ENCODE measurements around the gene KISS1R.
"Not testable (repeated sequence)": the region's sequence is repeated elsewhere in the genome, so short reads cannot be mapped to it uniquely, and the experiment has no call there.

The KISS1R gene

GRCh38 chr19:889662-890295 lies 27.4 kb upstream of the KISS1R start:
- Mint-ChIP-seq H3K27ac (peak overlapping the region; percentile 22), H3K4me1 (ENCODE audit: low read depth) (peaks cover 27% of the 10 kb centered on the region), H3K27me3 (no peaks in the 10 kb centered on the region), H3K4me3 (peak overlapping the region; percentile 41), H3K9me3 (ENCODE audit: low read depth) (no peaks in the 10 kb centered on the region), H3K36me3 (no peaks in the 10 kb centered on the region)

- no peaks in the 10 kb centered on the region for H3K27me3 Mint-ChIP-seq
- H3K36me3 Mint-ChIP-seq = no peaks in the 10 kb centered on the region
- no peaks in the 10 kb centered on the region for H3K9me3 Mint-ChIP-seq (ENCODE audit: low read depth)
- no peak overlapping the region for H3K27ac Mint-ChIP-seq
- H3K4me1 Mint-ChIP-seq (ENCODE audit: low read depth) = peaks cover 28% of the 10 kb centered on the region
- H3K4me3 Mint-ChIP-seq = peak overlapping the region; percentile 76
Observed at GRCh38 chr19:890831-891230, 26.3 kb upstream of the KISS1R start.

GRCh38 chr19:891421-892200 lies 25.5 kb upstream of the KISS1R start:
- not testable (repeated sequence) for H3K27me3 Mint-ChIP-seq; H3K36me3 Mint-ChIP-seq; H3K27ac Mint-ChIP-seq; H3K9me3 Mint-ChIP-seq (ENCODE audit: low read depth)
- Mint-ChIP-seq H3K4me3 (peak overlapping the region; percentile 81), H3K4me1 (ENCODE audit: low read depth) (peaks cover 28% of the 10 kb centered on the region)

- peak overlapping the region; percentile 68 for H3K27ac Mint-ChIP-seq
- no peaks in the 10 kb centered on the region for H3K9me3 Mint-ChIP-seq (ENCODE audit: low read depth)
- no peaks in the 10 kb centered on the region for H3K27me3 Mint-ChIP-seq
- H3K36me3 Mint-ChIP-seq = no peaks in the 10 kb centered on the region
- H3K4me3 Mint-ChIP-seq = peak overlapping the region; percentile 81
- peaks cover 24% of the 10 kb centered on the region for H3K4me1 Mint-ChIP-seq (ENCODE audit: low read depth)
Observed at GRCh38 chr19:892243-892893, 24.8 kb upstream of the KISS1R start.

- H3K4me1 Mint-ChIP-seq (ENCODE audit: low read depth) = peaks cover 21% of the 10 kb centered on the region
- H3K36me3 Mint-ChIP-seq = no peaks in the 10 kb centered on the region
- no peaks in the 10 kb centered on the region for H3K9me3 Mint-ChIP-seq (ENCODE audit: low read depth)
- peak within 1 kb of the TSS; percentile 99 for H3K27ac Mint-ChIP-seq
- H3K4me3 Mint-ChIP-seq = peak within 1 kb of the TSS; percentile 92
- H3K27me3 Mint-ChIP-seq = no peaks in the 10 kb centered on the region
Observed at GRCh38 chr19:892894-893689, 24.0 kb upstream of the KISS1R start, which contains the start of the genes MED16 and RNU6-9. MED16 (minus strand) TSS chr19:893187; CDS start chr19:891131, 2,056 bp downstream. RNU6-9 (plus strand) TSS chr19:893484.

- no peak overlapping the region for H3K4me3 Mint-ChIP-seq
- H3K27me3 Mint-ChIP-seq = no peaks in the 10 kb centered on the region
- H3K9me3 Mint-ChIP-seq (ENCODE audit: low read depth) = no peaks in the 10 kb centered on the region
- H3K4me1 Mint-ChIP-seq (ENCODE audit: low read depth) = peaks cover 3% of the 10 kb centered on the region
- no peaks in the 10 kb centered on the region for H3K36me3 Mint-ChIP-seq
- no peak overlapping the region for H3K27ac Mint-ChIP-seq
Observed at GRCh38 chr19:896434-896833, 20.7 kb upstream of the KISS1R start.

GRCh38 chr19:896999-897398 lies 20.1 kb upstream of the KISS1R start:
- H3K4me3 Mint-ChIP-seq = no peak overlapping the region
- H3K27ac Mint-ChIP-seq = no peak overlapping the region
- peaks cover 3% of the 10 kb centered on the region for H3K4me1 Mint-ChIP-seq (ENCODE audit: low read depth)
- no peaks in the 10 kb centered on the region for H3K36me3 Mint-ChIP-seq
- no peaks in the 10 kb centered on the region for H3K27me3 Mint-ChIP-seq
- H3K9me3 Mint-ChIP-seq (ENCODE audit: low read depth) = no peaks in the 10 kb centered on the region

GRCh38 chr19:897442-898039 lies 19.6 kb upstream of the KISS1R start:
- Mint-ChIP-seq H3K27me3 (no peaks in the 10 kb centered on the region), H3K4me3 (no peak overlapping the region), H3K27ac (no peak overlapping the region), H3K36me3 (no peaks in the 10 kb centered on the region), H3K9me3 (ENCODE audit: low read depth) (no peaks in the 10 kb centered on the region), H3K4me1 (ENCODE audit: low read depth) (peaks cover 4% of the 10 kb centered on the region)

- Mint-ChIP-seq H3K36me3 (no peaks in the 10 kb centered on the region), H3K4me1 (ENCODE audit: low read depth) (peaks cover 4% of the 10 kb centered on the region), H3K4me3 (no peak overlapping the region), H3K27ac (no peak overlapping the region), H3K9me3 (ENCODE audit: low read depth) (no peaks in the 10 kb centered on the region), H3K27me3 (no peaks in the 10 kb centered on the region)
Observed at GRCh38 chr19:898663-899062, 18.5 kb upstream of the KISS1R start.

GRCh38 chr19:899336-900042 lies 17.6 kb upstream of the KISS1R start:
- Mint-ChIP-seq H3K4me1 (ENCODE audit: low read depth) (peaks cover 9% of the 10 kb centered on the region), H3K27ac (no peak overlapping the region), H3K36me3 (no peaks in the 10 kb centered on the region), H3K4me3 (no peak overlapping the region), H3K27me3 (no peaks in the 10 kb centered on the region), H3K9me3 (ENCODE audit: low read depth) (no peaks in the 10 kb centered on the region)

GRCh38 chr19:900043-900301 lies 17.2 kb upstream of the KISS1R start:
- Mint-ChIP-seq H3K36me3 (no peaks in the 10 kb centered on the region), H3K27ac (no peak overlapping the region), H3K4me3 (no peak overlapping the region), H3K9me3 (ENCODE audit: low read depth) (no peaks in the 10 kb centered on the region), H3K27me3 (no peaks in the 10 kb centered on the region), H3K4me1 (ENCODE audit: low read depth) (peaks cover 13% of the 10 kb centered on the region)

- Mint-ChIP-seq H3K27ac (no peak overlapping the region), H3K9me3 (ENCODE audit: low read depth) (no peaks in the 10 kb centered on the region), H3K4me3 (no peak overlapping the region), H3K27me3 (no peaks in the 10 kb centered on the region), H3K4me1 (ENCODE audit: low read depth) (peaks cover 14% of the 10 kb centered on the region), H3K36me3 (no peaks in the 10 kb centered on the region)
Observed at GRCh38 chr19:900302-901111, 16.6 kb upstream of the KISS1R start.

- peak overlapping the region; percentile 28 for H3K27ac Mint-ChIP-seq
- no peak overlapping the region for H3K4me3 Mint-ChIP-seq
- H3K4me1 Mint-ChIP-seq (ENCODE audit: low read depth) = peaks cover 21% of the 10 kb centered on the region
- H3K27me3 Mint-ChIP-seq = no peaks in the 10 kb centered on the region
- H3K9me3 Mint-ChIP-seq (ENCODE audit: low read depth) = no peaks in the 10 kb centered on the region
- no peaks in the 10 kb centered on the region for H3K36me3 Mint-ChIP-seq
Observed at GRCh38 chr19:901216-902092, 15.7 kb upstream of the KISS1R start.
